K562 (cell line): ENCODE measurements around the gene EFEMP2. TPM values are rescaled to one million over a fixed set of nuclear protein-coding genes. Genes with fewer than 3 reads are reported as not detected.

ENCODE experiments used
- EP300 ChIP-seq: IDR thresholded peaks from 2 replicates; pipeline ENCODE4 v1.6.1; 2012; ENCODE audit warnings: low read length, improper control_type of control experiment
- GTF2E2 ChIP-seq: fragments of 200-800 bp; sonication (Bioruptor generic); IDR thresholded peaks from 2 replicates; pipeline ENCODE4 v1.6.1; 2016; ENCODE audit warnings: missing genetic modification characterization, missing compliant biosample characterization
- MEIS2 ChIP-seq: fragments of 450-650 bp; IDR thresholded peaks from 2 replicates; pipeline ENCODE4 v1.6.1; 2014; ENCODE audit warnings: mild to moderate bottlenecking; ENCODE audit not compliant: partially characterized antibody
- POLR2AphosphoS2 ChIP-seq: IDR thresholded peaks from 2 replicates; pipeline ENCODE4 v1.6.1; 2012; ENCODE audit warnings: low read length, improper control_type of control experiment
- RB1 ChIP-seq: fragments of 450-650 bp; IDR thresholded peaks from 2 replicates; pipeline ENCODE4 v1.6.1; 2017; ENCODE audit warnings: low read depth, mild to moderate bottlenecking
- TSC22D4 ChIP-seq: fragments of 450-650 bp; IDR thresholded peaks from 2 replicates; pipeline ENCODE4 v1.6.1; 2016; ENCODE audit warnings: missing genetic modification characterization, missing biosample characterization, control low read depth
- ZBTB7A ChIP-seq: IDR thresholded peaks from 2 replicates; pipeline ENCODE4 v1.6.1; 2011; ENCODE audit warnings: low read depth, mild to moderate bottlenecking, low read length, moderate library complexity, borderline replicate concordance; ENCODE audit not compliant: control insufficient read depth
- ZFX ChIP-seq: sonication (generic); formaldehyde crosslinking; IDR thresholded peaks from 2 replicates; pipeline ENCODE4 v1.8.0; 2022; ENCODE audit warnings: mild to moderate bottlenecking, missing genetic modification reagents, moderate library complexity
- ZNF3 ChIP-seq: fragments of 250-450 bp; sonication (Bioruptor Pico); IDR thresholded peaks from 2 replicates; pipeline ENCODE4 v1.5.0; 2021; ENCODE audit warnings: mild to moderate bottlenecking, moderate library complexity
- polyA plus RNA-seq, 8 experiments: library from polyadenylated mRNA; depleted of rRNA in 4 of 8; stranded (reverse) in 5 of 8; unstranded in 3 of 8; fragments of >200 nt; fragmentation: Nextera tagmentation in 2 of 8; fragmentation: Illumina TruSeq in 1 of 8; extraction: Ambion mirVana in 2 of 8; extraction: Trizol in 1 of 8; gene quantifications; 2 replicates each; pipeline versions ENCODE4 v1.2.1 to v1.2.3, GENCODE V29; 2011 to 2014; ENCODE audit warnings: inconsistent platforms in 1 of 8, missing spikeins in 1 of 8
- total RNA-seq, 7 experiments: library from RNA; depleted of rRNA in 6 of 7; stranded (reverse); fragments of >200 nt in 6 of 7; fragmentation: Illumina TruSeq in 2 of 7; extraction: Trizol in 2 of 7; gene quantifications; 2 replicates each; pipeline versions ENCODE4 v1.2.1 to v1.2.3, GENCODE V29; 2011 to 2021; ENCODE audit warnings: low replicate concordance in 1 of 7
- TF ChIP-seq, protein P1 (sequence below): sonication (generic); formaldehyde crosslinking; IDR thresholded peaks from 2 replicates; pipeline ENCODE4 v1.8.1; 2023; ENCODE audit warnings: missing genetic modification reagents, mild to moderate bottlenecking, borderline replicate concordance
- TF ChIP-seq, protein P2 (sequence below): sonication (generic); formaldehyde crosslinking; IDR thresholded peaks from 2 replicates; pipeline ENCODE4 v1.8.0; 2022; ENCODE audit warnings: missing genetic modification reagents, mild to moderate bottlenecking, moderate library complexity, borderline replicate concordance

The EFEMP2 gene
- total and polyA plus RNA-seq, 9 of the 15 experiments (the other 6 are each of a cell fraction or from before 2014, with no cell fraction given): 0.07 to 2.9 (median 0.69) TPM; not detected in 1

DNA sequence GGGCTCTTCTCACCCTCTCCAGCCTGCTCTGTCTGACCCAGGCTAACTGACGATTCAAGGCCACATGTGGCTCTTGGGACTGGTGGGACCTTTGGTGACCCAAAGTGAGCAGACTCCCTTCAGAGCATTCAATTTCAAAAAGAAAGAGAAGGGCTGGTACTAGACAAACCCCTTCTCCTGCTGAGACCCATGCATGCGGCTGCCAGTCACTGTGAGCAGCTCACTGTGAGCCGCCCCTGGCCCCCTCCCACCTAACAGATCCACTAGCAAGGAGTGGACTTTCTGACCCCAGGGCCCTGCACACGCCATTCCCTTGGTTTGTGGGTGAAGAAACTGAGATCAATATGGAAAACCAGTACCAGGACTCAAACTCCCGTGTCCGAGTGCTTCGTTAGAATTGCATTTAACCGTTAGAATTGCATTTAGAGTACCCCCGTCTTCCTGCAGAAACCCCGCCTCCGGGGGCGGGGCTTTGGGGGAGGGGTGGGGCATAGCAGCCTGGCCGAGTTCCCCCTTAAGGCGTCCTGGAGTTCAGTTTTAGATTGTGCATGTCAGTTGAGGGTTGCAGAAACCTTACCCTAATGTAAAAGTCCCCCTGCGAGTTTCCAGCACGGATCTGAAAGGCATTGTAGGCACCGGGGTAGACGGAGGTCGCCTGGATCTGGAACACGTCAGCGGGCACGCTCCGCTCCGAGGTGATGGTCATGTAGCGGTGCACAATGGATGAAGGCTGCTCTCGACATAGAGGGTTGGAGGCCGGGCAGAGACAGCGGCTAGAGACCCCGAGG is 5.1 kb downstream of the EFEMP2 start (continued):
- peak; percentile 19; the same call in 1 of the 2 replicates for TF ChIP-seq ZBTB7A
- peak; percentile 57 for TF ChIP-seq EP300
- TF ChIP-seq ZNF3: no peak
- TF ChIP-seq, protein P1, sequence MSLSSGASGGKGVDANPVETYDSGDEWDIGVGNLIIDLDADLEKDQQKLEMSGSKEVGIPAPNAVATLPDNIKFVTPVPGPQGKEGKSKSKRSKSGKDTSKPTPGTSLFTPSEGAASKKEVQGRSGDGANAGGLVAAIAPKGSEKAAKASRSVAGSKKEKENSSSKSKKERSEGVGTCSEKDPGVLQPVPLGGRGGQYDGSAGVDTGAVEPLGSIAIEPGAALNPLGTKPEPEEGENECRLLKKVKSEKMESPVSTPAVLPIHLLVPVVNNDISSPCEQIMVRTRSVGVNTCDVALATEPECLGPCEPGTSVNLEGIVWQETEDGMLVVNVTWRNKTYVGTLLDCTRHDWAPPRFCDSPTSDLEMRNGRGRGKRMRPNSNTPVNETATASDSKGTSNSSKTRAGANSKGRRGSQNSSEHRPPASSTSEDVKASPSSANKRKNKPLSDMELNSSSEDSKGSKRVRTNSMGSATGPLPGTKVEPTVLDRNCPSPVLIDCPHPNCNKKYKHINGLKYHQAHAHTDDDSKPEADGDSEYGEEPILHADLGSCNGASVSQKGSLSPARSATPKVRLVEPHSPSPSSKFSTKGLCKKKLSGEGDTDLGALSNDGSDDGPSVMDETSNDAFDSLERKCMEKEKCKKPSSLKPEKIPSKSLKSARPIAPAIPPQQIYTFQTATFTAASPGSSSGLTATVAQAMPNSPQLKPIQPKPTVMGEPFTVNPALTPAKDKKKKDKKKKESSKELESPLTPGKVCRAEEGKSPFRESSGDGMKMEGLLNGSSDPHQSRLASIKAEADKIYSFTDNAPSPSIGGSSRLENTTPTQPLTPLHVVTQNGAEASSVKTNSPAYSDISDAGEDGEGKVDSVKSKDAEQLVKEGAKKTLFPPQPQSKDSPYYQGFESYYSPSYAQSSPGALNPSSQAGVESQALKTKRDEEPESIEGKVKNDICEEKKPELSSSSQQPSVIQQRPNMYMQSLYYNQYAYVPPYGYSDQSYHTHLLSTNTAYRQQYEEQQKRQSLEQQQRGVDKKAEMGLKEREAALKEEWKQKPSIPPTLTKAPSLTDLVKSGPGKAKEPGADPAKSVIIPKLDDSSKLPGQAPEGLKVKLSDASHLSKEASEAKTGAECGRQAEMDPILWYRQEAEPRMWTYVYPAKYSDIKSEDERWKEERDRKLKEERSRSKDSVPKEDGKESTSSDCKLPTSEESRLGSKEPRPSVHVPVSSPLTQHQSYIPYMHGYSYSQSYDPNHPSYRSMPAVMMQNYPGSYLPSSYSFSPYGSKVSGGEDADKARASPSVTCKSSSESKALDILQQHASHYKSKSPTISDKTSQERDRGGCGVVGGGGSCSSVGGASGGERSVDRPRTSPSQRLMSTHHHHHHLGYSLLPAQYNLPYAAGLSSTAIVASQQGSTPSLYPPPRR (CRISPR knock-in tag): no peak
- 0 out of 2 replicates have a peak, but pooled peaks have one; percentile 1 for TF ChIP-seq ZFX (CRISPR knock-in tag)
- no peak for TF ChIP-seq TSC22D4
- TF ChIP-seq, protein P2, sequence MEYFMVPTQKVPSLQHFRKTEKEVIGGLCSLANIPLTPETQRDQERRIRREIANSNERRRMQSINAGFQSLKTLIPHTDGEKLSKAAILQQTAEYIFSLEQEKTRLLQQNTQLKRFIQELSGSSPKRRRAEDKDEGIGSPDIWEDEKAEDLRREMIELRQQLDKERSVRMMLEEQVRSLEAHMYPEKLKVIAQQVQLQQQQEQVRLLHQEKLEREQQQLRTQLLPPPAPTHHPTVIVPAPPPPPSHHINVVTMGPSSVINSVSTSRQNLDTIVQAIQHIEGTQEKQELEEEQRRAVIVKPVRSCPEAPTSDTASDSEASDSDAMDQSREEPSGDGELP (CRISPR knock-in tag): peak; percentile 28; the same call in 1 of the 2 replicates
- TF ChIP-seq POLR2AphosphoS2: peak; percentile 89
- no peak for TF ChIP-seq GTF2E2 (tag)
- no peak for TF ChIP-seq MEIS2
- TF ChIP-seq RB1: no peak
